Measurements from ENCODE around the gene SLC8A3. TPM values are rescaled to one million over a fixed set of nuclear protein-coding genes. Genes with fewer than 3 reads are reported as not detected.

Gene SLC8A3
- total RNA-seq, 4 donors from 2014 or later: 0.19 to 1.7 (median 0.90) TPM

- no peak overlapping the region for H3K27ac ChIP-seq (replicated peaks in 1 of 4)
- TF ChIP-seq EP300 (IDR thresholded peaks at IDR 0.05) (no peak), POLR2AphosphoS5 (IDR thresholded peaks at IDR 0.05) (no peak), CTCF (IDR thresholded peaks at IDR 0.05) (no peak), POLR2A (IDR thresholded peaks at IDR 0.05; ENCODE audit: low read depth) (no peak)
- no peaks in the 10 kb centered on the region for H3K36me3 ChIP-seq
- intact Hi-C loops (cut with DNase I): no loop called here
- no peak for DNase-seq (ENCODE audit: extremely low spot score)
- WGBS: 23% methylated on average over 3 of the region's 3 CpGs
- H3K4me1 ChIP-seq: no peaks in the 10 kb centered on the region
- no peaks in the 10 kb centered on the region for H3K27me3 ChIP-seq
- H3K9me3 ChIP-seq: no peaks in the 10 kb centered on the region
- H3K4me3 ChIP-seq: no peak overlapping the region
Observed at GRCh38 chr14:70052990-70053389, 135.8 kb downstream of the SLC8A3 start.

GRCh38 chr14:70050136-70050535 is 138.6 kb downstream of the SLC8A3 start:
- Histone ChIP-seq H3K4me3 (no peak overlapping the region), H3K27ac (replicated peaks in 1 of 4) (no peak overlapping the region), H3K27me3 (peaks cover 0 to 15% (median 0%) of the 10 kb centered on the region in 4 donors), H3K4me1 (no peaks in the 10 kb centered on the region), H3K36me3 (no peaks in the 10 kb centered on the region), H3K9me3 (no peaks in the 10 kb centered on the region)
- TF ChIP-seq CTCF (IDR thresholded peaks at IDR 0.05) (no peak), POLR2AphosphoS5 (IDR thresholded peaks at IDR 0.05) (no peak), POLR2A (IDR thresholded peaks at IDR 0.05; ENCODE audit: low read depth) (no peak), EP300 (IDR thresholded peaks at IDR 0.05) (no peak)
- 82% methylated on average over 4 of the region's 4 CpGs for WGBS
- no peak for DNase-seq (ENCODE audit: extremely low spot score)
- intact Hi-C loops (cut with DNase I): no loop called here

- Histone ChIP-seq H3K4me3 (no peak overlapping the region), H3K36me3 (no peaks in the 10 kb centered on the region), H3K27ac (replicated peaks in 1 of 4) (no peak overlapping the region), H3K4me1 (no peaks in the 10 kb centered on the region), H3K27me3 (peaks cover 0 to 15% (median 0%) of the 10 kb centered on the region in 4 donors), H3K9me3 (no peaks in the 10 kb centered on the region)
- no peak for DNase-seq (ENCODE audit: extremely low spot score)
- no peak for TF ChIP-seq POLR2AphosphoS5 (IDR thresholded peaks at IDR 0.05)
- TF ChIP-seq POLR2A (IDR thresholded peaks at IDR 0.05; ENCODE audit: low read depth): no peak
- no peak for TF ChIP-seq CTCF (IDR thresholded peaks at IDR 0.05)
- intact Hi-C loops (cut with DNase I): no loop called here
- WGBS: 76% methylated on average over 3 of the region's 3 CpGs
Observed at GRCh38 chr14:70049605-70050004, 139.1 kb downstream of the SLC8A3 start.

- intact Hi-C loops (cut with DNase I): no loop called here
- H3K9me3 ChIP-seq: no peaks in the 10 kb centered on the region
- peaks cover 0 to 15% (median 0%) of the 10 kb centered on the region in 4 donors for H3K27me3 ChIP-seq
- H3K4me3 ChIP-seq: no peak overlapping the region
- no peak overlapping the region for H3K27ac ChIP-seq (replicated peaks in 1 of 4)
- no peaks in the 10 kb centered on the region for H3K4me1 ChIP-seq
- TF ChIP-seq POLR2A (IDR thresholded peaks at IDR 0.05; ENCODE audit: low read depth): no peak
- TF ChIP-seq EP300 (IDR thresholded peaks at IDR 0.05): no peak
- no peak for TF ChIP-seq CTCF (IDR thresholded peaks at IDR 0.05)
- no peak for TF ChIP-seq POLR2AphosphoS5 (IDR thresholded peaks at IDR 0.05)
- no peaks in the 10 kb centered on the region for H3K36me3 ChIP-seq
- no peak for DNase-seq (ENCODE audit: extremely low spot score)
- WGBS: 100% methylated on average over 1 of the region's 1 CpG
Observed at GRCh38 chr14:70048313-70048654, 140.5 kb downstream of the SLC8A3 start.

- Histone ChIP-seq H3K9me3 (no peaks in the 10 kb centered on the region), H3K4me3 (no peak overlapping the region), H3K27ac (replicated peaks in 1 of 4) (no peak overlapping the region), H3K36me3 (no peaks in the 10 kb centered on the region), H3K27me3 (peaks cover 0 to 15% (median 0%) of the 10 kb centered on the region in 4 donors), H3K4me1 (no peaks in the 10 kb centered on the region)
- intact Hi-C loops (cut with DNase I): no loop called here
- WGBS: 79% methylated on average over 3 of the region's 3 CpGs
- no peak for DNase-seq (ENCODE audit: extremely low spot score)
- TF ChIP-seq POLR2AphosphoS5 (IDR thresholded peaks at IDR 0.05) (no peak), CTCF (IDR thresholded peaks at IDR 0.05) (no peak)
Observed at GRCh38 chr14:70047598-70048312, 141.0 kb downstream of the SLC8A3 start.
